ENCODE measurements around the gene SWAP70. TPM values are rescaled to one million over a fixed set of nuclear protein-coding genes. Genes with fewer than 3 reads are reported as not detected.

The SWAP70 gene
- total RNA-seq, 1 donor from 2014 or later, result 27.6 TPM

DNA sequence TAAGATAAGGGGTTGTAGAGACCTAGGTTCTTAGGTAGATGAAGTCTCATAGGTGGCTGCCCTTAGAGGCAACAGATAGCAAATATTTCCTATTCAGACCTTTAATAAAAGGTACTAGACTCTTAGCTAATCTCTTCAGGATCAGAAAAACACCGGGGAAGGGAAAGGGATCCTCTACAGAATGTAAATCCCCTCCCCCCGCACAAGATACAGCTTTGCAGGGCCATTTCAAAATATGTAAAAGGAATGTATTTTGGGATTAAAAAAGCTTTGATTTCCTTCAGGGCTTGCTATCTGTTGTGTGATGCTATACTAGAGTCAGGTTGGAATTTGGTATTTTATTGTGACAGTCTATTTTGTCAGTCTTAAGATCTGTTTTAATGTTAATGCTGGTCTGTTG, 113.2 kb downstream of the SWAP70 start:
- no peak for DNase-seq

DNA sequence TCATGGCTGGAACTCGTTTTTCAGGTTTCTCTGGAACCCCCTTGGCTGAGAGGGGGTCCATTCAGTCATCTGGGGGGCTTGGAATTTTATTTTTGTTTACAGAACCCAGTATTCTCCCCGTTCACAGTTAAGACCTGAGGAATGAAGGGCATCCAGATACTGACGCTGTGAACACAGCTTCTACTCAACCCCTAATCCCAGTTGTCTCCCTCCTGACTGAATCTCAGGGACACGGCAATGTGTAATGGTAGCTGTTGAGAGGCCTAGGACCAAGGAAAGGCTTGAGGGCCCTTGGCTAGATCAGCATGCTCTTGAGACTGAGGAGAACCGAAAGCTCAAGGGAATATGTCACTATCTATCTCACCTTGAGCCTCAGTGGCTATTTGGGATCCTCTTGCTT, 113.6 kb downstream of the SWAP70 start:
- no peak for DNase-seq

DNA sequence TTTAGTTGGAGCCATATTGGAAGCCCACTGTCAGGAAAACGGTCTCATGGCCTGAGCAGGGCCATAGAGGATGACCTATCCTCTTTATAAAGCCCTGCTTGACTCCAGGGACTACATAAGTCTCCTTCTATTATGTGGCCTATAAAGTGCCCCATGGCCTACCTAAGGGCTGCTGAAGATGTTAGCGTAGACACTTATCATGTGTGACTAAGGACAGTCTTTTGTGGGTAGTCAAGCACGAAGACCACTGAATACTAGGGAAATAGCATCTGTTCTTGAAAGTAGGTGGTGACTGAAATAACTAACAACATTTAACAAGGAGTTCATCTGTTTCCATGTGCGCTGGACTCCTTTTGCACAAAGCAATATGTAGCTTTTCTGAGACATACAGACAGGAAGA, 117.1 kb downstream of the SWAP70 start:
- DNase-seq, result no peak

DNA sequence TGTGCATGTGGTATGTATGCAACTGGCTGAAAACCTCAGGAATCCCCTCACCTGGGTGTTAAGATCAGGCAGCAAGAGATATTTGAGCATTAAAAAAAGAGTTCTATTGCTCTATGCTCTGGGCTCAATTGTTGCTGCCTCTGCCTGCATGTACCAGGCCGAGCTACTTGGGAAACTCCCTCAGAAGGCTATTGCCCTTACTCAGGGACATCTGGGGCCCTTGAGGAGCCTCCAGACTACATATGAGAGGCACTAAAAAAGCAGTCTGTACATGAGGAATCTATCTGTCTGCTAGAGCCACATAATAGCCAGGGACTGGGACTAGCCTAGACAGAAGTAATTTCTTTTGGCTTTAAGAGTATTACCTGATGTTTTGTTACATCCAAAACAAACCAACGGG, 120.1 kb downstream of the SWAP70 start:
- DNase-seq, result no peak

DNA sequence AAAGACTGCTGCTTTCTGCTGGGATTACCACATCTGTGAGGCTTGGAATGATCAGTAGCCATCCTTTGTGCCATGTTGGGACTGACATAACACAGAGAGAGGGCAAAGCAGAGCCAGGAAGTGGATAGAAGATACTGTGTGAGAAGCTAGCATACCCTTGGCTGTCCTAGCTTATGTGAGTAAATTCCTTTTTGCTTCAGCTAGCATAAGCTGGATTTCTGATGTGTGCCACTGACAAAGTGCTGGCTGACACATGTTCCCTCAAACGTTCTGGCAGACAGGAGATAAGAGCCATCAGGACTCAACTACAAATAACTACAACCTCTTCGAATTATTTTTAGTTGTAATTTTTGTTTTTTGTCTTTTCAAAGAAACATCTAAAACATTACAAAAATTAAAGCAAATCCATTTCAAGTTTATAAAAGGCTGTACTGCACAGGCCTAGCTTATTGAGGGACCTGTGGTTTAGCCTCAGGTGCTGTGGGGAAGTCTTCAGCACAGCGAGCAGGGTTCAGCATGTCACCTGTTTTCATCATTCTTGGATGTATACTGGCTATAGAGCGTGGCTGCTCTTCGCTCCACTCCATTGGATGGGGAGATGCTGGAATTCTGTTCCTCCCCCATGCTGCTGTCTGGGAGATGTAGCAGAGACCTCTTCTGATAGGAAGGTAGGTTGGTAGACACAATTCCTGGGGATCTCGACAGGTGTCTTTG, 120.9 kb downstream of the SWAP70 start:
- DNase-seq, result no peak

DNA sequence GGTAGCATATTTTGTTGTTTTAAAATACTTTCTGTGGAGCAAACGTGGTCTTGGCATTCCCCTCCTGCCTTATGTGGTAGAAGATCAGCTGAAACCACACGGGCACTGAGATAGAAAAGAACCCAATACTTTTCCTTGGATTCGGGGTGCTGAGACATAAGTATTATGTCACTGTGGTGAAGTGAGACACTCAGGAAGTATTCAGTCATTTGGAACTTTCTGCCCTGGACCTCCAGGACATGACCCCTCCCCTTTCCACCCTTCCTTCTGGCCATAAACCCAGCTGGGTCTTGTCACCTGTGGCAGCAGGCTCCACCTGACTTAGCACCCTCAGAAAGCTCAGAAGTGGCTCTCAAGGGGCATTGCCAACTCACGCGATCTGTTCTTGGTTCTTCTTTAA, 123.4 kb downstream of the SWAP70 start:
- DNase-seq, result no peak

DNA sequence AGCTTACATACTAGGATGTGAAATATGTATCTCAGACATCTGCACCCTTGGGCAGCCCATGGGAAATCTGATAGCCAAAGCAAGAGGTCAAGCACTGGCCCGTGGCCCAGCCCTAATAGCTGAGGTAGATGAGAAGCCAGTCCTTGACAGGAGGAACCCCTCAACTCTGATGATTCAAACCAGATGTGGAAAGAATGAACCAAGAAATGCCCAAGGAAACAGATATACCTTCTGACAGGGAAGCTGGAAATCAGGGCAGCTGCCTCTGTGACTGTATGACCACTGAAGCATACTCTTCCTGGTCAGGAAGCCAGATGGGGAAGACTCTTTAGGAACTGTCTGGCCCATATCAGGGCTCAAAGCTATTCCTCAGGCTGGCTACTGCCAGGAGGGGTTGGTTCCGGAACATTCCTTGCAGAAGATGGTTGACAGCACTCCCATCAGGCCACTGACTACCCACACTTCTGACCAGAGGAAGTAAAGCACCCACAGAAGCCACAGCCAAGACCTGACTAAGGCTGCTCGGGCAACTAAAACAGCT, 124.2 kb downstream of the SWAP70 start:
- peak; percentile 35 for DNase-seq

DNA sequence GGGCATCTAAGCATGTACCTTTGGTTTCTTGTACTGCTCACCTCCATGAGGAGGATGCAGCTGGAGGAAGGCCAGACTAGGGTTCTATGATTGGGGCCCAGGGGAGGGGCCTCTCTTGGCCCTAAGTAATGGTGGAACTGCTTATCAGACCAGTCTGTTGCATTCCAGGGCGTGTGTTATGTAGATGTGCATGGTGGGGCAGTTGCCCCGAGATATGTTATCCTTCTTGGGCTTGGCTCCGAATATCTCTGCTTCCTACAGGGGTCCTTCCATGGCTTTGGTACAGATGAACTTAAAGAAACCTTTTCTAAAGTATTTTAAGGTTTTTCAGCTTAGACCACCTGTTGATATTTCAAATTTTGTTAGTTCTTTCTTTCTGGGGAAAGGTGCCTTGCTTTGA, 126.0 kb downstream of the SWAP70 start:
- no peak for DNase-seq

DNA sequence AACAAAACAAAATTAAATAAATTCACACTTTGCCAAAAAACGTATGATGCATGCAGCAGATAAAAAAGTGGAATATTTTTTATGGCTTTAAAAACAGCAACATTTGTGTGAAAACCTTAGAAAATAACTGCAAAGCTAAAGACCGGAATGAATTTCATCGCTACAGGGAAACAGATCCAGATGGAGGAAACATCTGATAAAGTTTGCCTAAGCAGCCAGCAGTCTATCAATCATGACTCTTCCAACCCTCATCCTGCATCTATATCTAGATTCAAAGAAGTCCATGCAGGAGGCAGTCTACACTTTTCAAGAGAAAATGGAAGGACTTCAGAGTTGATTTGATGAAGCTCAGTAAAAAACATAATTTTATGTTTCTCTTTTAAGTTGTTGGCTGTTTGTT, 126.8 kb downstream of the SWAP70 start:
- DNase-seq, result no peak

DNA sequence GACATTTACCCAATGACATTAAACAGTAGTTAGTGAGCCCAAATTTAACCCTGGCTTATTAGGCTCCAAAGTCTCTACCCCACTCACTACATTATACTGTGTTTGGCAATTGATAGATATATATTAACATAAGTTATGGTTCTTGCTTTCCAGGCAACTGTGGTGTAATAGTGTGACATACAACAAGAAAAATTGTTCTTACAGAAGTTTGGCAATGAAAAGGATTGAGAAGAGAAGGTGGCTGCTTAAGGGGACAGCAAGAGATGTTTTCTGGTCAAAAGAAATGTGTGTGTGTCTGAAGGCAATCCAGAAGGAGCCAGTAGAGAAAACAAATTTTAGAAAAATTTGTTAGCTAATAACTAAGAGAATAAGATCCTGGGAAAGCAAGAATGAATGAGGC, 132.4 kb downstream of the SWAP70 start:
- DNase-seq, result no peak

DNA sequence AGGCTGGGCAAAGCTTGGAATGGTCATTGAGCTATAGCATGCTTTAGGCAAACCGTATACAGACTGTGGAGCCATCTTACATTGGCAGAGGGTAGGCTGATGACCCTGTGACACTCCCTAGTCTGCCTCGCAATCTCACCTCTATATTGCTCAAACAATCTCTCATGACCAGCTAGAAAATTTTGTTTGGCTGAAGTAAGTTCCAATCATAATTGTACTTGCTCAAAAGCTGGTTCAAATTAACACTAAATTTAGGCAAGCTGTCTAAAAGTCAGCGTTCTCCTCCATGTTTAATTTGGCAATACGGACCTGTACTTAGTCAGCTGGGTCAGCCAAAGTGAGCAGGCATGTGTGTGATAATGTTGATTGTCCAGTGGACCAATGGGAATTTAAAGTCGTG, 133.0 kb downstream of the SWAP70 start:
- DNase-seq, result no peak

DNA sequence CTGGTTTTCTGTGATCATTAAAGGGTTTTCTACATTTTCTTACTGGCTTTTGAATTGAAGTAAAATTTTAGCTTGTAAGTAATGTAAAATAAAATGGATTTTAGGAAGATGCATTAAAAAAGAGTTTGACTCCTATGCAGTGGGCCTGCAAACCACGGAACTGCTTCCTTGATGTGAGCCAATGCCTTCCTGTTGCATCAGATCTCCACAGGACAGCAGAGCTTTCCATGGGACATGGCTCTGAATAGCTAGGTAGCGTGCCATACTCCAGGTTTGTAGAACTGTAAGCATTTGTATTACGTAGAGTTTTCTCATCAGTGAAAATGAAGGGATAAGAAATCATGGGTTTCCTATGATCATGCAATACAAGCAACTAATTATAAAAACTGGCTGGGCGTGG, 133.4 kb downstream of the SWAP70 start:
- DNase-seq, result no peak

DNA sequence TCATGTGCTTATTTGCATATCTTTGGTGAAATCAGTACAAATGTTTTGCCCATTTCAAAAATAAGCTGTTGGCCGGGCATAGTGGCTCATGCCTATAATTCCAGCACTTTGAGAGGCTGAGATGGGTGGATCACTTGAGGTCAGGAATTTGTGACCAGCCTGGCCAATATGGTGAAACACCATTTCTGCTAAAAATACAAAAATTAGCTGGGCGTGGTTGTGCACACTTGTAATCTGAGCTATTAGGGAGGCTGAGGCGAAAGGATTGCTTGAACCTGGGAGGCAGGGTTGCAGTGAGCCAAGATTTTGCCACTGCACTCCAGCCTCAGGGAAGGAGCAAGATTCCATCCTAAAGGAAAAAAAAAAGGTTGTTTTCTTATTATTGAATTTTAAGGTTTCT, 136.0 kb downstream of the SWAP70 start:
- DNase-seq, result no peak

DNA sequence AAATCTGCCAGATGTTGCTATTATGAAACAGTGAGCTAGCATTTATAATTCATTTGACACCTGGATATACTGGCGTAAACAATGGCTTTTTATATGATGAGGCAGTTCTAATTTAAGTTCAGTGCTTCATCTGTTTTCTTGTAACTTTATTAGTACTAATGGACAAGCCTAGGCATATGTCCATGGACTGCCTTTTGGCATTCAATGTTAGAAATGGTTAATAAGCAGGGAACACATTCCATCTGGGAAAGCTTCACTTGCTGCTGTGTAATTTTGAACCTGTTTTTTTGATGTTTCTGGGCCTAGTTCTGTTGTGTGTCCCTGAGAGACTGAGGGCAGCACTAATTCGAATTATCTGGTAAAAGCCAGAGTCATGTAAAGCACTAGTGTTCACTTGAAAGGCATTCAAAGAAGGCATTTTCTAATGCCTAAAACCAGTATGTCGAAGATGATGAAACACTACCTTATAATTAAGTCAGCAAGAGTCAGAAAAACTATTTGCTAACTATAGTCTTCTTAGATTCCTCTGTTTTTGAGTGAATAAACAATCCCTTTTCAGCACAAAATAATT, 138.5 kb downstream of the SWAP70 start:
- peak; percentile 83 for DNase-seq

Other genes with a start within 250 kb of the SWAP70 start
- gene ZNF143, start 203.1 kb upstream of the SWAP70 start, total RNA-seq, result 29.3 TPM
- gene WEE1, start 90.4 kb upstream of the SWAP70 start, total RNA-seq, result 73.4 TPM

All from tongue (tissue), 2 donors.